WTC11 (cell line): ENCODE data around the gene AMELX. TPM values are rescaled to one million over a fixed set of nuclear protein-coding genes. Genes with fewer than 3 reads are reported as not detected.

ENCODE experiments used
- ATAC-seq: fragments of 200-7000 bp; cut with Tn5 transposase; 2 replicates; pipeline ENCODE4 v1.10.0; 2021; ENCODE audit warnings: mild to moderate bottlenecking, moderate library complexity
- CTCF ChIA-PET: fragments of 300-600 bp; sonication (Branson Sonifier 250); formaldehyde crosslinking; loops from one replicate; lab custom pipeline; 2021; ENCODE audit warnings: antibody characterized with exemption; lab: Charles Lee
- POLR2A ChIA-PET: fragments of 350-600 bp; sonication (Branson Sonifier 250); formaldehyde crosslinking; loops from one replicate; lab custom pipeline; 2021; ENCODE audit warnings: antibody characterized with exemption; lab: Charles Lee
- DNase-seq: peaks from one replicate; pipeline ENCODE4 v3.0.0; 2021; ENCODE audit warnings: low spot score
- H3K27ac Mint-ChIP-seq: 2 replicates; pipeline ENCODE4 v1.8.0; 2021; ENCODE audit warnings: mixed read lengths
- H3K27me3 Mint-ChIP-seq: 2 replicates; pipeline ENCODE4 v1.8.0; 2021; ENCODE audit warnings: low read depth, mild to moderate bottlenecking, moderate library complexity, mixed read lengths
- H3K36me3 Mint-ChIP-seq: 2 replicates; pipeline ENCODE4 v1.8.0; 2021; ENCODE audit warnings: mixed read lengths
- H3K4me1 Mint-ChIP-seq: 2 replicates; pipeline ENCODE4 v1.8.0; 2022; ENCODE audit warnings: mixed read lengths
- H3K4me3 Mint-ChIP-seq: 2 replicates; pipeline ENCODE4 v1.8.0; 2021; ENCODE audit warnings: mild to moderate bottlenecking, moderate library complexity, mixed read lengths
- H3K9me3 Mint-ChIP-seq: 2 replicates; pipeline ENCODE4 v1.8.0; 2021; ENCODE audit warnings: mixed read lengths
- CBFB ChIP-seq: sonication (generic); formaldehyde crosslinking; IDR thresholded peaks from 2 replicates; pipeline ENCODE4 v1.8.1; 2022; ENCODE audit warnings: mild to moderate bottlenecking, low read depth, missing genetic modification reagents
- CREB1 ChIP-seq: sonication (generic); formaldehyde crosslinking; IDR thresholded peaks from 2 replicates; pipeline ENCODE4 v1.8.0; 2023; ENCODE audit warnings: mild to moderate bottlenecking, missing genetic modification reagents
- ESRRA ChIP-seq: sonication (generic); formaldehyde crosslinking; IDR thresholded peaks from 2 replicates; pipeline ENCODE4 v1.8.1; 2022; ENCODE audit warnings: mild to moderate bottlenecking, missing genetic modification reagents, borderline replicate concordance
- FOXJ3 ChIP-seq: sonication (generic); formaldehyde crosslinking; IDR thresholded peaks from 2 replicates; pipeline ENCODE4 v1.9.0; 2021; ENCODE audit warnings: missing genetic modification reagents, mild to moderate bottlenecking, borderline replicate concordance
- GABPB1 ChIP-seq: sonication (generic); formaldehyde crosslinking; IDR thresholded peaks from 2 replicates; pipeline ENCODE4 v1.8.1; 2023; ENCODE audit warnings: mild to moderate bottlenecking, missing genetic modification reagents
- IRF2 ChIP-seq: sonication (generic); formaldehyde crosslinking; IDR thresholded peaks from 2 replicates; pipeline ENCODE4 v1.8.0; 2022; ENCODE audit warnings: low read depth, missing genetic modification reagents, borderline replicate concordance
- MYBL2 ChIP-seq: sonication (generic); formaldehyde crosslinking; IDR thresholded peaks from 2 replicates; pipeline ENCODE4 v1.8.1; 2023; ENCODE audit warnings: mild to moderate bottlenecking, moderate library complexity, missing genetic modification reagents
- PREB ChIP-seq: sonication (generic); formaldehyde crosslinking; IDR thresholded peaks from 2 replicates; pipeline ENCODE4 v1.8.1; 2022; ENCODE audit warnings: mild to moderate bottlenecking, missing genetic modification reagents, moderate library complexity, borderline replicate concordance
- SP1 ChIP-seq: sonication (generic); formaldehyde crosslinking; conservative IDR thresholded peaks from 2 replicates; pipeline ENCODE4 v1.8.1; 2022; ENCODE audit warnings: missing genetic modification reagents
- TCF7 ChIP-seq: sonication (generic); formaldehyde crosslinking; IDR thresholded peaks from 2 replicates; pipeline ENCODE4 v1.8.0; 2022; ENCODE audit warnings: mild to moderate bottlenecking, low read depth, missing genetic modification reagents, moderate library complexity
- TP53 ChIP-seq: sonication (generic); formaldehyde crosslinking; IDR thresholded peaks from 2 replicates; pipeline ENCODE4 v1.8.1; 2023; ENCODE audit warnings: mild to moderate bottlenecking, missing genetic modification reagents
- total RNA-seq: library from RNA; stranded (reverse); gene quantifications from 3 replicates; pipeline ENCODE4 v1.2.3, GENCODE V29; 2021
- TF ChIP-seq, protein P1 (sequence below): sonication (generic); formaldehyde crosslinking; IDR thresholded peaks from 2 replicates; pipeline ENCODE4 v1.8.1; 2023; ENCODE audit warnings: mild to moderate bottlenecking, missing genetic modification reagents, borderline replicate concordance
- TF ChIP-seq, protein P2 (sequence below): fragments of 250-450 bp; sonication (Bioruptor Pico); IDR thresholded peaks from 2 replicates; pipeline ENCODE4 v2.1.2; 2022; ENCODE audit warnings: mild to moderate bottlenecking, moderate library complexity
- TF ChIP-seq, protein P3 (sequence below): sonication (generic); formaldehyde crosslinking; IDR thresholded peaks from 2 replicates; pipeline ENCODE4 v1.8.0; 2023; ENCODE audit warnings: missing genetic modification reagents, mild to moderate bottlenecking, borderline replicate concordance
- TF ChIP-seq, protein P4 (sequence below): sonication (generic); formaldehyde crosslinking; conservative IDR thresholded peaks from 2 replicates; pipeline ENCODE4 v1.8.1; 2022; ENCODE audit warnings: mild to moderate bottlenecking, missing genetic modification reagents
- TF ChIP-seq, protein P5 (sequence below): sonication (generic); formaldehyde crosslinking; IDR thresholded peaks from 2 replicates; pipeline ENCODE4 v1.8.1; 2023; ENCODE audit warnings: mild to moderate bottlenecking, missing genetic modification reagents

Gene AMELX
- total RNA-seq, 1 experiment from 2014 or later = not detected

- TF ChIP-seq, protein P1, sequence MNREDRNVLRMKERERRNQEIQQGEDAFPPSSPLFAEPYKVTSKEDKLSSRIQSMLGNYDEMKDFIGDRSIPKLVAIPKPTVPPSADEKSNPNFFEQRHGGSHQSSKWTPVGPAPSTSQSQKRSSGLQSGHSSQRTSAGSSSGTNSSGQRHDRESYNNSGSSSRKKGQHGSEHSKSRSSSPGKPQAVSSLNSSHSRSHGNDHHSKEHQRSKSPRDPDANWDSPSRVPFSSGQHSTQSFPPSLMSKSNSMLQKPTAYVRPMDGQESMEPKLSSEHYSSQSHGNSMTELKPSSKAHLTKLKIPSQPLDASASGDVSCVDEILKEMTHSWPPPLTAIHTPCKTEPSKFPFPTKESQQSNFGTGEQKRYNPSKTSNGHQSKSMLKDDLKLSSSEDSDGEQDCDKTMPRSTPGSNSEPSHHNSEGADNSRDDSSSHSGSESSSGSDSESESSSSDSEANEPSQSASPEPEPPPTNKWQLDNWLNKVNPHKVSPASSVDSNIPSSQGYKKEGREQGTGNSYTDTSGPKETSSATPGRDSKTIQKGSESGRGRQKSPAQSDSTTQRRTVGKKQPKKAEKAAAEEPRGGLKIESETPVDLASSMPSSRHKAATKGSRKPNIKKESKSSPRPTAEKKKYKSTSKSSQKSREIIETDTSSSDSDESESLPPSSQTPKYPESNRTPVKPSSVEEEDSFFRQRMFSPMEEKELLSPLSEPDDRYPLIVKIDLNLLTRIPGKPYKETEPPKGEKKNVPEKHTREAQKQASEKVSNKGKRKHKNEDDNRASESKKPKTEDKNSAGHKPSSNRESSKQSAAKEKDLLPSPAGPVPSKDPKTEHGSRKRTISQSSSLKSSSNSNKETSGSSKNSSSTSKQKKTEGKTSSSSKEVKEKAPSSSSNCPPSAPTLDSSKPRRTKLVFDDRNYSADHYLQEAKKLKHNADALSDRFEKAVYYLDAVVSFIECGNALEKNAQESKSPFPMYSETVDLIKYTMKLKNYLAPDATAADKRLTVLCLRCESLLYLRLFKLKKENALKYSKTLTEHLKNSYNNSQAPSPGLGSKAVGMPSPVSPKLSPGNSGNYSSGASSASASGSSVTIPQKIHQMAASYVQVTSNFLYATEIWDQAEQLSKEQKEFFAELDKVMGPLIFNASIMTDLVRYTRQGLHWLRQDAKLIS = no peak
- TF ChIP-seq, all 79 proteins: peak for 0
Observed at GRCh38 chrX:11266573-11267003, 26.6 kb upstream of the AMELX start (continued).

- POLR2A ChIA-PET = no interaction called here
- Mint-ChIP-seq H3K27ac (no peak overlapping the region), H3K9me3 (no peaks in the 10 kb centered on the region), H3K27me3 (no peaks in the 10 kb centered on the region), H3K4me1 (0 out of 2 replicates have a peak, but pooled peaks cover 7% of the 10 kb centered on the region), H3K36me3 (no peaks in the 10 kb centered on the region), H3K4me3 (no peak overlapping the region)
- CTCF ChIA-PET = no interaction called here
- no peak for DNase-seq
- no peak for TF ChIP-seq IRF2 (CRISPR knock-in tag)
- TF ChIP-seq, protein P2, sequence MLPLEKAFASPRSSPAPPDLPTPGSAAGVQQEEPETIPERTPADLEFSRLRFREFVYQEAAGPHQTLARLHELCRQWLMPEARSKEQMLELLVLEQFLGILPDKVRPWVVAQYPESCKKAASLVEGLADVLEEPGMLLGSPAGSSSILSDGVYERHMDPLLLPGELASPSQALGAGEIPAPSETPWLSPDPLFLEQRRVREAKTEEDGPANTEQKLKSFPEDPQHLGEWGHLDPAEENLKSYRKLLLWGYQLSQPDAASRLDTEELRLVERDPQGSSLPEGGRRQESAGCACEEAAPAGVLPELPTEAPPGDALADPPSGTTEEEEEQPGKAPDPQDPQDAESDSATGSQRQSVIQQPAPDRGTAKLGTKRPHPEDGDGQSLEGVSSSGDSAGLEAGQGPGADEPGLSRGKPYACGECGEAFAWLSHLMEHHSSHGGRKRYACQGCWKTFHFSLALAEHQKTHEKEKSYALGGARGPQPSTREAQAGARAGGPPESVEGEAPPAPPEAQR (CRISPR knock-in tag) = no peak
- TF ChIP-seq MYBL2 = no peak
- no peak for TF ChIP-seq CREB1
- ATAC-seq = no peak
Observed at GRCh38 chrX:11267425-11267824, 25.8 kb upstream of the AMELX start.

- CTCF ChIA-PET = no interaction called here
- no peak for ATAC-seq
Observed at GRCh38 chrX:11269006-11269405, 24.2 kb upstream of the AMELX start.

More at GRCh38 chrX:11269006-11269405, 24.2 kb upstream of the AMELX start:
- DNase-seq = no peak
- H3K9me3 Mint-ChIP-seq = no peaks in the 10 kb centered on the region
- H3K27me3 Mint-ChIP-seq = no peaks in the 10 kb centered on the region
- TF ChIP-seq ESRRA (CRISPR knock-in tag) (no peak), TCF7 (no peak), PREB (no peak), CBFB (CRISPR knock-in tag) (no peak), FOXJ3 (CRISPR knock-in tag) (no peak), GABPB1 (no peak), SP1 (no peak), TP53 (CRISPR knock-in tag) (no peak)
- TF ChIP-seq, protein P3, sequence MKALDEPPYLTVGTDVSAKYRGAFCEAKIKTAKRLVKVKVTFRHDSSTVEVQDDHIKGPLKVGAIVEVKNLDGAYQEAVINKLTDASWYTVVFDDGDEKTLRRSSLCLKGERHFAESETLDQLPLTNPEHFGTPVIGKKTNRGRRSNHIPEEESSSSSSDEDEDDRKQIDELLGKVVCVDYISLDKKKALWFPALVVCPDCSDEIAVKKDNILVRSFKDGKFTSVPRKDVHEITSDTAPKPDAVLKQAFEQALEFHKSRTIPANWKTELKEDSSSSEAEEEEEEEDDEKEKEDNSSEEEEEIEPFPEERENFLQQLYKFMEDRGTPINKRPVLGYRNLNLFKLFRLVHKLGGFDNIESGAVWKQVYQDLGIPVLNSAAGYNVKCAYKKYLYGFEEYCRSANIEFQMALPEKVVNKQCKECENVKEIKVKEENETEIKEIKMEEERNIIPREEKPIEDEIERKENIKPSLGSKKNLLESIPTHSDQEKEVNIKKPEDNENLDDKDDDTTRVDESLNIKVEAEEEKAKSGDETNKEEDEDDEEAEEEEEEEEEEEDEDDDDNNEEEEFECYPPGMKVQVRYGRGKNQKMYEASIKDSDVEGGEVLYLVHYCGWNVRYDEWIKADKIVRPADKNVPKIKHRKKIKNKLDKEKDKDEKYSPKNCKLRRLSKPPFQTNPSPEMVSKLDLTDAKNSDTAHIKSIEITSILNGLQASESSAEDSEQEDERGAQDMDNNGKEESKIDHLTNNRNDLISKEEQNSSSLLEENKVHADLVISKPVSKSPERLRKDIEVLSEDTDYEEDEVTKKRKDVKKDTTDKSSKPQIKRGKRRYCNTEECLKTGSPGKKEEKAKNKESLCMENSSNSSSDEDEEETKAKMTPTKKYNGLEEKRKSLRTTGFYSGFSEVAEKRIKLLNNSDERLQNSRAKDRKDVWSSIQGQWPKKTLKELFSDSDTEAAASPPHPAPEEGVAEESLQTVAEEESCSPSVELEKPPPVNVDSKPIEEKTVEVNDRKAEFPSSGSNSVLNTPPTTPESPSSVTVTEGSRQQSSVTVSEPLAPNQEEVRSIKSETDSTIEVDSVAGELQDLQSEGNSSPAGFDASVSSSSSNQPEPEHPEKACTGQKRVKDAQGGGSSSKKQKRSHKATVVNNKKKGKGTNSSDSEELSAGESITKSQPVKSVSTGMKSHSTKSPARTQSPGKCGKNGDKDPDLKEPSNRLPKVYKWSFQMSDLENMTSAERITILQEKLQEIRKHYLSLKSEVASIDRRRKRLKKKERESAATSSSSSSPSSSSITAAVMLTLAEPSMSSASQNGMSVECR (CRISPR knock-in tag) = no peak
- TF ChIP-seq, protein P4, sequence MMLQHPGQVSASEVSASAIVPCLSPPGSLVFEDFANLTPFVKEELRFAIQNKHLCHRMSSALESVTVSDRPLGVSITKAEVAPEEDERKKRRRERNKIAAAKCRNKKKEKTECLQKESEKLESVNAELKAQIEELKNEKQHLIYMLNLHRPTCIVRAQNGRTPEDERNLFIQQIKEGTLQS (CRISPR knock-in tag) = no peak
- TF ChIP-seq, protein P5, sequence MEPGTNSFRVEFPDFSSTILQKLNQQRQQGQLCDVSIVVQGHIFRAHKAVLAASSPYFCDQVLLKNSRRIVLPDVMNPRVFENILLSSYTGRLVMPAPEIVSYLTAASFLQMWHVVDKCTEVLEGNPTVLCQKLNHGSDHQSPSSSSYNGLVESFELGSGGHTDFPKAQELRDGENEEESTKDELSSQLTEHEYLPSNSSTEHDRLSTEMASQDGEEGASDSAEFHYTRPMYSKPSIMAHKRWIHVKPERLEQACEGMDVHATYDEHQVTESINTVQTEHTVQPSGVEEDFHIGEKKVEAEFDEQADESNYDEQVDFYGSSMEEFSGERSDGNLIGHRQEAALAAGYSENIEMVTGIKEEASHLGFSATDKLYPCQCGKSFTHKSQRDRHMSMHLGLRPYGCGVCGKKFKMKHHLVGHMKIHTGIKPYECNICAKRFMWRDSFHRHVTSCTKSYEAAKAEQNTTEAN (CRISPR knock-in tag) = no peak
- no peaks in the 10 kb centered on the region for H3K36me3 Mint-ChIP-seq
- H3K4me1 Mint-ChIP-seq = 0 out of 2 replicates have a peak, but pooled peaks cover 7% of the 10 kb centered on the region
- no peak overlapping the region for H3K4me3 Mint-ChIP-seq
- no peak overlapping the region for H3K27ac Mint-ChIP-seq
- POLR2A ChIA-PET = no interaction called here
